T47D (cell line): ENCODE data around the gene CTNNA1.
A peak's percentile ranks its signal among the peaks of the same experiment; 100 is the strongest.
"Not testable (repeated sequence)": the region's sequence is repeated elsewhere in the genome, so short reads cannot be mapped to it uniquely, and the experiment has no call there.

Experiments used
- DNase-seq, 2 experiments: peaks; one replicate each; pipeline versions ENCODE4 v3.0.0 to v3.0.0-alpha.2; 2011 to 2012; ENCODE audit warnings: low read depth in 1 of 2, low spot score in 1 of 2
- JUND ChIP-seq: IDR thresholded peaks from 2 replicates; pipeline ENCODE4 v1.6.1; 2012; ENCODE audit warnings: low read depth
- in situ Hi-C: cut with HindIII; loops from 2 replicates; pipeline ENCODE4 v1.10.0; 2016; ENCODE audit warnings: low sequenced_read_pairs, low pct_unique_long_range_greater_than_20kb

The CTNNA1 gene

GRCh38 chr5:138716456-138716924, 36.7 kb upstream of the CTNNA1 start:
- TF ChIP-seq JUND, result no peak
- in situ Hi-C loops, result no loop called here
- peak in 1 of 2 experiments; percentile 24 for DNase-seq

DNA sequence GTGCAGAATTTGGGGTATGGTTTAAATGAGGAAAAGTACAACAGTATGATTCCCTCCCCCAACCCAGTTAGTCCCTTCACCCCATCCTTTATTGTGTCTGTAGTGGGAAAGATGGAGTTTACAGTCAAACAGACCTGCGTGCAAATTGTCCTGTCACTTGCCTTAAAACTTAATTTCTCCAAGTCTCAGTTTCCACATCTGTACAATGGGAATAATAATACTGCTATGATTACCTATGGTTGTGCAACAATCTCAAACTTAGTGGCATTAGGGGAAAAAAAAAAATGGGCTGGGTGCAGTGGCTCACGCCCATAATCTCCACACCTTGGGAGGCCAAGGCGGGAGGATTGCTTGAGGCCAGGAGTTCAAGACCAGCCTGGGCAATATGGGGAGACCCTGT, 35.8 kb upstream of the CTNNA1 start:
- in situ Hi-C loops, result no loop called here
- no peak for TF ChIP-seq JUND
- no peak for DNase-seq

- TF ChIP-seq JUND, result no peak
- no peak for DNase-seq
- in situ Hi-C loops, result no loop called here
Observed at GRCh38 chr5:138719811-138720210, 33.4 kb upstream of the CTNNA1 start.

GRCh38 chr5:138720840-138721239, 32.4 kb upstream of the CTNNA1 start:
- in situ Hi-C loops, result no loop called here
- no peak for DNase-seq
- no peak for TF ChIP-seq JUND

- DNase-seq, result no peak
- TF ChIP-seq JUND, result no peak
- in situ Hi-C loops, result no loop called here
Observed at GRCh38 chr5:138721979-138722378, 31.2 kb upstream of the CTNNA1 start.

GRCh38 chr5:138722544-138723177, 30.6 kb upstream of the CTNNA1 start:
- in situ Hi-C loops, result no loop called here
- DNase-seq, result peak in 1 of 2 experiments; percentile 14
- TF ChIP-seq JUND, result no peak

GRCh38 chr5:138724470-138725146, 28.6 kb upstream of the CTNNA1 start:
- DNase-seq, result peak in 1 of 2 experiments; percentile 65
- in situ Hi-C loops, result no loop called here
- no peak for TF ChIP-seq JUND

DNA sequence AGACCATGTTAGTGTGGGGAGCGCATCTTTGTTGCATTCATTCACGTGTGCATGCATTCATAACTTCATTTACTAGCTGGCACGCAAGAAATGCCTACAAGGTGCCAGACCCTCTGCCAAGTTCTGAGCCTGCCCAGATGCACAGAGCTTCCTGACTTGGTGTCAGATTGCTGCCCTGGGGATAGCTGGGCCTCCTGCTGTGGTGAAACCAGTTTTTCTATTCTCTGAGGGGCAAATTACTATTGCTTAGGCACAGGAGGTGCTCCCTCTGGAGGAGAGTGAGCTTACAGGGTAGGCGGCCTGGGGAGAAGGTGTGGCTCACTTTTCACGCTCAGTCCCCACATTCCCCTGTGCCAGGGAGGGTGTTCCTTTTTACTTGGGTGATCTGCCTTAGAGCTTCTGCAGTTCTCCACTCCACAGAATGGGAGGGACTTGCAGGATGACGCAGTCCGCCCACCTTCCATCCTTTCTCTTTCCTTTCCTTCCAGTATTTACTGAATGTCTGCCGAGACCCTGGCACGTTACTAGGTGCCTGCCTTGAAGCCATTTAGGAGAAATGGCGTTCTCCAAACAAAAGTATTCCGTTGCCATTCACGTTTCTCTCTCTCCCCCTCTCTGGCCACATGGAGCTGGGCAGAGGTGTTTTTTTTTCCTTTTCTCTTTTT, 27.9 kb upstream of the CTNNA1 start:
- in situ Hi-C loops, result no loop called here
- peak; percentile 66 to 99 for DNase-seq
- TF ChIP-seq JUND, result 0 out of 2 replicates have a peak, but pooled peaks have one; percentile 22

GRCh38 chr5:138725818-138726416, 27.3 kb upstream of the CTNNA1 start:
- DNase-seq, result peak in 1 of 2 experiments; percentile 46
- in situ Hi-C loops, result no loop called here
- no peak for TF ChIP-seq JUND

DNA sequence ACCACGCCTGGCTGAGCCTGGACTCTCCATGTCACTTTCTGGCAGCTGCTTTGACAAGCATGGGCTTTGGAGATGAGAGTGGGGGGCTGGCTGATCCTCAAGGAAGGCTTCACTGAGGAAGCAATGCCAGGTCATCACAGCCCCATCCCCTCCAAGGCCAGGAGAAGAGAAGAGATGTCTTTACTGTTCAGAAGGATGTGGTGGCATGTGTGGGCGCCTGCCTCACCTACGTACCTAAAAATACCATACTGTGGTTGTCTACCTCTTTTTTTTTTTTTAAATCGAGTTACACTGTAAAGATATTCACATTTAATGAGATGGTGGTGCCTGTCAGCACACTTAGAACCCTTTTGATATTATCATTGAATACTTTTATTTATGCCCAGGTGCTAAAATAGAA, 26.4 kb upstream of the CTNNA1 start:
- in situ Hi-C loops, result no loop called here
- DNase-seq, result peak in 1 of 2 experiments; percentile 27
- TF ChIP-seq JUND, result no peak

DNA sequence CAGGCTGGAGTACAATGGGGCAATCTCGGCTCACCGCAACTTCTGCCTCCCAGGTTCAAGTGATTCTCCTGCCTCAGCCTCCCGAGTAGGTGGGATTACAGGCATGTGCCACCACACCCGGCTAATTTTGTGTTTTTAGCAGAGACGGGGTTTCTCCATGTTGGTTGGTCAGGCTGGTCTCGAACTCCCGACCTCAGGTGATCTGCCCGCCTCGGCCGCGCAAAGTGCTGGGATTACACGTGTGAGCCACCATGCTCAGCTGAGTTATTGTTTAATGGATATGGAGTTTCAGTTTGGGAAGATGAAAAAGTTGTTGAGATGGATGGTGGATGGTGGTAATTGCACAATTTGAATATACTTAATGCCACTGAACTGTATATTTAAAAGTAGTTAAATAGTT, 22.7 kb upstream of the CTNNA1 start:
- in situ Hi-C loops, DNase-seq: not testable (repeated sequence)

- no peak for DNase-seq
- no peak for TF ChIP-seq JUND
- in situ Hi-C loops, result no loop called here
Observed at GRCh38 chr5:138732466-138732865, 20.8 kb upstream of the CTNNA1 start.

DNA sequence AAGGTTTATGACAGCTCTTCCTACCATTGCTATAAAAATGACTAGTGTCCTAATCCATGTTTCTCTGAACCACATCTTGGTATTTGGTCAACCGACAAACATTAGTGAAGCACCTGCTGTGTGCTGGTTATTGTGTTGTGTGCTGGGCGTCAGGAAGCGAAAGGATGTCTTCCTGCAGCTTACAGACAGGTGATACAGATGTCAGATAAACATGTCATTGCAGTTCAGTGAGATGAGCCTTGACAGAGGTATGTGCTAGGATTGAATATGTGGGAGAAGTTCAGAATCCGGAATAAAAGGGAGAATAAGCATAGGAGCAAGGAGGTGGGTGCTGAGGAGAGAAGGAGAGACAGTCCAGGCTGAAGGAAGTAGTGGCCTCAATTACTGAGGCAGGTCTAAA, 20.3 kb upstream of the CTNNA1 start:
- in situ Hi-C loops, result no loop called here
- DNase-seq, result no peak
- no peak for TF ChIP-seq JUND
